Measurements from ENCODE around the gene DCTPP1.
A peak's percentile ranks its signal among the peaks of the same experiment; 100 is the strongest.

The DCTPP1 gene

GRCh38 chr16:30380072-30380802 lies 49.6 kb downstream of the DCTPP1 start:
- no peak for DNase-seq

- DNase-seq, result no peak
Observed at GRCh38 chr16:30379158-30379783, 50.6 kb downstream of the DCTPP1 start.

GRCh38 chr16:30378236-30379157 lies 51.3 kb downstream of the DCTPP1 start:
- peak; percentile 69 for DNase-seq

- DNase-seq, result peak; percentile 38
Observed at GRCh38 chr16:30377812-30378235, 52.0 kb downstream of the DCTPP1 start.

GRCh38 chr16:30377050-30377811 lies 52.6 kb downstream of the DCTPP1 start:
- no peak for DNase-seq

- no peak for DNase-seq
Observed at GRCh38 chr16:30376461-30376902, 53.3 kb downstream of the DCTPP1 start.

GRCh38 chr16:30375864-30376263 lies 54.0 kb downstream of the DCTPP1 start:
- DNase-seq, result no peak

GRCh38 chr16:30374538-30374937 lies 55.3 kb downstream of the DCTPP1 start, which contains the start of gene MYL11:
MYL11 (plus strand) TSS chr16:30374802; CDS start chr16:30374858, 56 bp downstream.
- DNase-seq, result no peak
